K562 (cell line): Measurements from ENCODE around the gene STMN3. TPM values are rescaled to one million over a fixed set of nuclear protein-coding genes. Genes with fewer than 3 reads are reported as not detected.

Experiments used
- FIP1L1 ChIP-seq: fragments of 200-400 bp; formaldehyde crosslinking; IDR thresholded peaks from 2 replicates; pipeline ENCODE4 v1.6.1; 2018; ENCODE audit warnings: mild to moderate bottlenecking, low read depth, low read length; ENCODE audit not compliant: poor library complexity, severe bottlenecking
- ILF3 ChIP-seq: fragments of 450-650 bp; IDR thresholded peaks from 2 replicates; pipeline ENCODE4 v1.6.1; 2018; ENCODE audit warnings: antibody characterized with exemption, mild to moderate bottlenecking, moderate library complexity, borderline replicate concordance
- MEF2D ChIP-seq: conservative IDR thresholded peaks from 2 replicates; pipeline ENCODE4 v1.6.1; 2016; ENCODE audit warnings: low read depth, missing genetic modification characterization, missing compliant biosample characterization
- MITF ChIP-seq: IDR thresholded peaks from 2 replicates; pipeline ENCODE4 v1.6.1; 2014; ENCODE audit warnings: antibody characterized with exemption
- MTA3 ChIP-seq: fragments of 450-650 bp; formaldehyde crosslinking; IDR thresholded peaks from 2 replicates; pipeline ENCODE4 v1.6.1; 2017; ENCODE audit warnings: mild to moderate bottlenecking, borderline replicate concordance
- MXI1 ChIP-seq: IDR thresholded peaks from 2 replicates; pipeline ENCODE4 v1.6.1; 2011; ENCODE audit warnings: low read depth, mild to moderate bottlenecking, improper control_type of control experiment, low read length
- NFE2L1 ChIP-seq: fragments of 450-650 bp; IDR thresholded peaks from 2 replicates; pipeline ENCODE4 v1.6.1; 2016; ENCODE audit warnings: missing genetic modification characterization, low read depth, mild to moderate bottlenecking, missing compliant biosample characterization, moderate library complexity, borderline replicate concordance
- NR4A1 ChIP-seq, 2 experiments: fragments of 250-450 bp in 1 of 2; fragments of 450-650 bp in 1 of 2; sonication (Bioruptor Pico) in 1 of 2; IDR thresholded peaks; 2 replicates each; pipeline versions ENCODE4 v1.4.0 to v1.6.1; 2016 to 2020; ENCODE audit warnings: mild to moderate bottlenecking in 2 of 2, missing compliant biosample characterization in 1 of 2, missing genetic modification characterization in 1 of 2, moderate library complexity in 1 of 2
- RBBP5 ChIP-seq: fragments of 200-600 bp; sonication (generic); IDR thresholded peaks from 2 replicates; pipeline ENCODE4 v1.6.1; 2012; ENCODE audit warnings: borderline replicate concordance, mild to moderate bottlenecking, low read length, control low read depth, inconsistent platforms; ENCODE audit not compliant: insufficient read depth, poor library complexity, severe bottlenecking
- RBM14 ChIP-seq: fragments of 200-400 bp; formaldehyde crosslinking; IDR thresholded peaks from 2 replicates; pipeline ENCODE4 v1.6.1; 2018; ENCODE audit warnings: low read depth, mild to moderate bottlenecking, low read length, moderate library complexity, borderline replicate concordance; ENCODE audit not compliant: insufficient read depth
- VEZF1 ChIP-seq: fragments of 200-800 bp; sonication (Bioruptor generic); IDR thresholded peaks from 2 replicates; pipeline ENCODE4 v1.6.1; 2017; ENCODE audit warnings: missing genetic modification characterization, missing compliant biosample characterization
- ZBTB11 ChIP-seq, 3 experiments: fragments of 200-800 bp in 1 of 3; fragments of 250-450 bp in 1 of 3; fragments of 450-650 bp in 1 of 3; sonication (Bioruptor Pico) in 1 of 3; sonication (Bioruptor generic) in 1 of 3; formaldehyde crosslinking in 1 of 3; IDR thresholded peaks; 2 replicates each; pipeline versions ENCODE4 v1.6.1 to v1.8.0; 2016 to 2022; ENCODE audit warnings: mild to moderate bottlenecking in 2 of 3, missing genetic modification characterization in 2 of 3, missing compliant biosample characterization in 1 of 3, moderate library complexity in 1 of 3
- ZNF408 ChIP-seq: fragments of 250-450 bp; sonication (Bioruptor Pico); IDR thresholded peaks from 2 replicates; pipeline ENCODE4 v1.4.0; 2020; ENCODE audit warnings: low read depth, mild to moderate bottlenecking, moderate library complexity
- polyA plus RNA-seq, 8 experiments: library from polyadenylated mRNA; depleted of rRNA in 4 of 8; stranded (reverse) in 5 of 8; unstranded in 3 of 8; fragments of >200 nt; fragmentation: Nextera tagmentation in 2 of 8; fragmentation: Illumina TruSeq in 1 of 8; extraction: Ambion mirVana in 2 of 8; extraction: Trizol in 1 of 8; gene quantifications; 2 replicates each; pipeline versions ENCODE4 v1.2.1 to v1.2.3, GENCODE V29; 2011 to 2014; ENCODE audit warnings: inconsistent platforms in 1 of 8, missing spikeins in 1 of 8
- total RNA-seq, 7 experiments: library from RNA; depleted of rRNA in 6 of 7; stranded (reverse); fragments of >200 nt in 6 of 7; fragmentation: Illumina TruSeq in 2 of 7; extraction: Trizol in 2 of 7; gene quantifications; 2 replicates each; pipeline versions ENCODE4 v1.2.1 to v1.2.3, GENCODE V29; 2011 to 2021; ENCODE audit warnings: low replicate concordance in 1 of 7
- TF ChIP-seq, protein P1 (sequence below): sonication (generic); formaldehyde crosslinking; IDR thresholded peaks from 2 replicates; pipeline ENCODE4 v1.4.0; 2020; ENCODE audit warnings: mild to moderate bottlenecking, missing genetic modification reagents
- TF ChIP-seq, protein P2 (sequence below): sonication (generic); formaldehyde crosslinking; IDR thresholded peaks from 2 replicates; pipeline ENCODE4 v1.8.1; 2023; ENCODE audit warnings: mild to moderate bottlenecking, missing genetic modification reagents

STMN3 gene
- total and polyA plus RNA-seq, 9 of the 15 experiments (the other 6 are each of a cell fraction or from before 2014, with no cell fraction given), result 0.70 to 65.6 (median 29.4) TPM

DNA sequence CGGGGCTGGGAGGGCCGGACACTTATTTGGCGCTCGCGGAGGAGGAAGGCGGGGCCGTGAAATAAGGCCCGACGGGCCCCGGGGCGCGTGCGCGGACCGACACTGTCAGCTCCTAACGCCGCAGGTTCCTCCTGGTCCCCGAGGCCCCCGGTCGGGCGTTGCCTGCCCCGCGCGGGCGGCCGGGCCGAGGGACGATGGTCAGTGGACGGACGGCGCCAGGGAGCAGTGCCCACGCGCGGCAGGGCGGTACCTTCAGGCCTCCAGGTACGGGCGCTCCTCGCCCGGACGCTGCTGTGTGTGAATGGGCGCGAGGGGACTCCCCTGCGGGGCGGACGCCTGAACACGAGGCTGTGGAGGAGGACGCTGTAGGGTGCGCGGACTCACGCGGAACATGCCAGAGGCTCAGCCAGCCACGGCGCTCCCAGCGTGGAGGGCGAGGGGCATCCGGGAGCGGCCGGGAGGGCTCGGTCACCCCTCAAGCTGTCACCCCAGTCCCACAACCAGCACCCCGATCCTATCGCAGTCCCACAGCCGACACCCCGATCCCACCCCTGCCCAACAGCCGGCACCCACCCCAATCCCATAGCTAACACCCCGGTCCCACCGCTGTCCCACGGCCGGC lies 26.0 kb downstream of the STMN3 start (continued):
- TF ChIP-seq ZNF408 (CRISPR knock-in tag) (no peak), VEZF1 (peak; percentile 95; the same call in 1 of the 2 replicates), MITF (no peak), RBBP5 (peak; percentile 33), MEF2D (tag) (no peak), RBM14 (no peak), NFE2L1 (no peak), MTA3 (peak; percentile 84; the same call in 1 of the 2 replicates), ZBTB11 (CRISPR knock-in tag; IDR thresholded peaks at IDR 0.05) (peak in 2 of 3 experiments; percentile 56 to 74; a peak in 4 of 6 replicates), ILF3 (no peak), FIP1L1 (peak; percentile 37), NR4A1 (CRISPR knock-in tag; IDR thresholded peaks at IDR 0.05) (no peak), NR4A1 (tag; IDR thresholded peaks at IDR 0.05) (no peak), MXI1 (peak; percentile 100)
- TF ChIP-seq, protein P1, sequence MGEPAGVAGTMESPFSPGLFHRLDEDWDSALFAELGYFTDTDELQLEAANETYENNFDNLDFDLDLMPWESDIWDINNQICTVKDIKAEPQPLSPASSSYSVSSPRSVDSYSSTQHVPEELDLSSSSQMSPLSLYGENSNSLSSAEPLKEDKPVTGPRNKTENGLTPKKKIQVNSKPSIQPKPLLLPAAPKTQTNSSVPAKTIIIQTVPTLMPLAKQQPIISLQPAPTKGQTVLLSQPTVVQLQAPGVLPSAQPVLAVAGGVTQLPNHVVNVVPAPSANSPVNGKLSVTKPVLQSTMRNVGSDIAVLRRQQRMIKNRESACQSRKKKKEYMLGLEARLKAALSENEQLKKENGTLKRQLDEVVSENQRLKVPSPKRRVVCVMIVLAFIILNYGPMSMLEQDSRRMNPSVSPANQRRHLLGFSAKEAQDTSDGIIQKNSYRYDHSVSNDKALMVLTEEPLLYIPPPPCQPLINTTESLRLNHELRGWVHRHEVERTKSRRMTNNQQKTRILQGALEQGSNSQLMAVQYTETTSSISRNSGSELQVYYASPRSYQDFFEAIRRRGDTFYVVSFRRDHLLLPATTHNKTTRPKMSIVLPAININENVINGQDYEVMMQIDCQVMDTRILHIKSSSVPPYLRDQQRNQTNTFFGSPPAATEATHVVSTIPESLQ (CRISPR knock-in tag), result 0 out of 2 replicates have a peak, but pooled peaks have one; percentile 81
- TF ChIP-seq, protein P2, sequence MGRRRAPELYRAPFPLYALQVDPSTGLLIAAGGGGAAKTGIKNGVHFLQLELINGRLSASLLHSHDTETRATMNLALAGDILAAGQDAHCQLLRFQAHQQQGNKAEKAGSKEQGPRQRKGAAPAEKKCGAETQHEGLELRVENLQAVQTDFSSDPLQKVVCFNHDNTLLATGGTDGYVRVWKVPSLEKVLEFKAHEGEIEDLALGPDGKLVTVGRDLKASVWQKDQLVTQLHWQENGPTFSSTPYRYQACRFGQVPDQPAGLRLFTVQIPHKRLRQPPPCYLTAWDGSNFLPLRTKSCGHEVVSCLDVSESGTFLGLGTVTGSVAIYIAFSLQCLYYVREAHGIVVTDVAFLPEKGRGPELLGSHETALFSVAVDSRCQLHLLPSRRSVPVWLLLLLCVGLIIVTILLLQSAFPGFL (CRISPR knock-in tag), result peak; percentile 95; the same call in 1 of the 2 replicates
